Hematopoietic multipotent progenitor cell treated with erythropoietin and hydrocortisone succinate and interleukin-3 and kit ligand, for 17 days (in vitro differentiated cells): ENCODE results near the gene AANAT.

ENCODE experiments used
- DNase-seq: peaks from one replicate; pipeline ENCODE4 v3.0.0-alpha.2; 2015; ENCODE audit warnings: low spot score

AANAT gene

GRCh38 chr17:76467366-76467765 is at the start of gene AANAT:
TSS of gene AANAT (plus strand) at chr17:76467603. CDS start at chr17:76468747, 1,144 bp downstream.
- no peak for DNase-seq

DNA sequence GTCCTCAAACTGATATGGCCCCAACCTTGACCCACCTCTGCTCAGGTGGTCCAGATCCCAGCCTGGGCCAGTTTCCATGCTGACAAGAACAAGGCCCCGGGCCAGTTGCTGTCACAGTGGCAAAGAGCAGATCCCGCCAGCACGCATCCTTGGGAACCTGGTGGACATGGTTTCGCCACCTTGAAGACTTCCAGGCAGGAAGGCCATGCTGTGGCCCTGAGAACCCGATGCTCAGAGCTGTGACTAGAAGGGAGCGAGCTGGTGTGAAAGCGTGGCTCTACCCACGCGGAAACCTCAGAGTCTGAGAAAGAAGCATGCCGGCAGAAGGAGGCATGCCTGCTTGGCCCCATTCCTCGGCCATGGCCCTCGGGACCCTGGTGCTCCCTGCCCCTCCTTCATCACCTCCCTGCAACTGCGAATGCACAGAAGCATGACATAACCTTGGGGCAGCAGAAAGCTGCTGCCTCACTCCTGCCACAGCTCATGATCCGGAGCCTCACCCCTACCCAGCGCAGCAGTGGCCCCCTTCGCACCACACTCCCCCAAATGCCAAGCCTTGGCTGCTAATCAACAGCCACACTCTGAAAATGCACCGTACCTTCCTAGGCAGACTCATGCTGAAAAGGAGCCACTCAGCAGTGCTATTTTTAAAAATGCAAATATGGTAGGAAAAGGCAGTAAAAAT is 47.7 kb upstream of the AANAT start:
- DNase-seq: no peak

GRCh38 chr17:76420356-76421043 is 46.9 kb upstream of the AANAT start:
- no peak for DNase-seq

- no peak for DNase-seq
Observed at GRCh38 chr17:76421044-76421407, 46.4 kb upstream of the AANAT start.

DNA sequence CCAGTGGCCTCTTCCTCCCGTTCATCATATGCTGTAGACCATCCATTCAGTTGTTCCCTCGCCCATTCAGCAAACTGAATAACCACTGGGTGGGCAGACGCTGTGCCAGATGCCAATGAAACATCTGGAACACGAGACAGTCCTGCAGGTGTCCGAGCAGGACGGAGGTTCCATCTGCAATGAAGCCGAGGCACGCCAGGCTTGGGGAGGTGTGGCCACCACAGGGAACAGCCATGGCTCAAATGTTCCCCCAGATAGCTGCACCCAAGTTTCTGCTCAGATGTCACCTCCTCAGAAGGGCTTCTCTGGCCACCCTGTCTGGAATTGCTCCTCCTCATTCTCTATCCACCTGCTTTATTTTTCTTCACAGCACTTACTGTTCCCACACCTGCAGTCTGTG is 45.0 kb upstream of the AANAT start:
- DNase-seq: no peak

DNA sequence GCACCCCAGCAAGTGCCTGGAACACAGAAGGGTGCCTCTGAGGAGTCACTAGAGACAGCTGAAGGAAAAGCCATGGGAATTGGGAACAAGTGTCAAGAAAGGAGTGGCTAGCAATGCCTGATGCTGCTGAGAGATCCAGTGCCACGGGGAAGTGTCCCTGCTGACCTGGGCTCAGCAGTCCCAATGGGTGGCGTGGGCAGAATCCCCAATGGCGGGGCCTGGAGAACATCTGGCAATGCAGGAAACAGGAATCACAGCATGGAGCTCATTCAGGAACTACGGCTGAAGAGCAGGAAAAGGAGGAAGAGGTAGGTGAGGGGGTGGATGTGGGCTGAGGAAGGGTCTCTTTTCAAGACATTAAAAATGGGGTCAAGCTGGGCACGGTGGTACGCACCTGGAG is 44.5 kb upstream of the AANAT start:
- no peak for DNase-seq

DNA sequence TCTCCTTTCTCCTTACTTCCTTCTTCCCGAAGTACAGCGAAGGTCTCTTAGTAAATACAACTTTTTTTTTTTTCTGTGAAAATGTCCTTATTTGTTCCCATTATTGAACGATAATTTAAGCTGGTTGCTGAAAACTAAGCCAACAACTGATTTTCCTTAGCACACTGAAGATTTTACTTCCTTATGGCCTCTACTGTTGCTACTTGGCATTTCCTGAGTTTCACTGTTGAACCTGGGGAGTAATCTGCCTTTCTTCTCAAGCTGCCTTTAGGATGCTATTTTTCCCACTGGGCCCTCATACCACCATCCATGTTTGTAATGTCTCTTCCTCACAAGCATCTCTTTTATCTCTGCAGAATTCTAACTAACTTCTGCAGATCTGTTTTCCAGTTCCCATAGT is 40.5 kb upstream of the AANAT start:
- no peak for DNase-seq

GRCh38 chr17:76427501-76428231 is 39.7 kb upstream of the AANAT start:
- DNase-seq: no peak

- DNase-seq: no peak
Observed at GRCh38 chr17:76428511-76428910, 38.9 kb upstream of the AANAT start.

- no peak for DNase-seq
Observed at GRCh38 chr17:76431509-76431908, 35.9 kb upstream of the AANAT start.

GRCh38 chr17:76432004-76432403 is 35.4 kb upstream of the AANAT start:
- DNase-seq: no peak

DNA sequence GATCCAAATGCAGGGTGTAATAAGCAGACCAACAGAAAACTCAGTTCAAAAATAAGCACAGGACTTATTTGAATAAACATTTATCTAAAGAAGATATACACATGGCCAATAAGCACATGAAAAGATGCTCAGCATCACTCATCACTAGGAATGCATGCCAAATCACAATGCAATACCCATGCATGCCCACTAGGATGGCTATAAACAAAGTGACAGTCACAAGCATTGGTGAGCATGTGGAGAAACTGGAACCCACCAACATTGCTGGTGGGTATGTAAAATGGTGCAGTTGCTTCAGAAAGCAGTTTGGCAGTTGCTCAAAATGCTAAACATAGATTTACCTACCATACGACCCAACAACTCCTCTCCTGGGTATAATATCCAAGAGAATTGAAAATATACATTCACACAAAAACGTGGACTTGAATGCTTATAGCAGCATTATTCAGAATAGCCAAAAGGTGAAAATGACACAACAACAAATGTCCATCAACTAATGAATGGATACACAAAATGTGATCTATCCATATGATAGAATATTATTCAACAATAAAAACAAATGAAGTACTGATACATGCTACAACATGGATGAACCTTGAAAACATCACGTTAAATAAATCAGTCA is 34.6 kb upstream of the AANAT start:
- peak; percentile 38 for DNase-seq

GRCh38 chr17:76433693-76434092 is 33.7 kb upstream of the AANAT start:
- DNase-seq: no peak

- DNase-seq: no peak
Observed at GRCh38 chr17:76434870-76435269, 32.5 kb upstream of the AANAT start.

- DNase-seq: no peak
Observed at GRCh38 chr17:76435751-76436150, 31.7 kb upstream of the AANAT start.

DNA sequence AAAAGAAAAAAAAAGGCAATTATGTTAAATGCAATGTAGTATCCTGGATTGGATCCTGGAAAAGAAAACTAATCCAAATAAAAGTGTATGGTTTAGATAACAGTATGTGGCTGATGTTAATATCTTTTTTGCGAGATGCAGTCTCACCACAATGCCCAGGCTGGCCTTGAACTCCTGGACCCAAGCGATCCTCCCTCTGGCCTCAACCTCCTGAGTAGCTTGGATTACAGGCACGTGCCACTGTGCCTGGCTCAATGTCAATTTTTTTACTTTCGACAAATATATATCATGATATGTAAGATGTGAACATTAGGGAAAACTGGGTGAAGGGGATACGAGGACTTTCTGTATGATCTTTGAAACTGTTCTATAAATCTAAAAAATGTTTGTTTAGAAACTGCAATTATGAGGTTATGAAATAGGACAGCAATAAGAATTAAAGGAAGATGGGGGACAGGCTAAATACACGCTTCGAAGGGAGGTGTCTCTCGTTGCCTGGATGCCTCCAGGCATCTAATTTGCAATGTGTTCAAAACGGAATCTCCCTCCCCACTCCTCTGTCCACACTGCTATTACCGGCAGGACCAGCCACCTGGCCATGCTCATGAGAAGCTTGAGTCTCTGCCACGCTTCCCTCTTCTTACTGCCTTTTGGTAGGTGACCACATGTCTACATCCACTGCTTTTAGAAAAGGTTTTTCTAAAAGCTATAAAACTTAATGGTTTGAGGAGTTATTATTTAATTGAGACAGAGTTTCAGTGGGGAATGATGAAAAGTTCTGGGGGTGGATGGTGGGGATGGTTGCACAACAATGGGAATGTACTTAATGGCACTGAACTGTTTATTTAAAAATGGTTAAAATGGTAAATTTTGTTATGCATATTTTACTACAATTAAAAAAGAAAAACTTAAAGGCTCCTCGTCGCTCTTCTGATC is 29.7 kb upstream of the AANAT start:
- no peak for DNase-seq

GRCh38 chr17:76438906-76439305 is 28.5 kb upstream of the AANAT start:
- no peak for DNase-seq

- peak; percentile 13 for DNase-seq
Observed at GRCh38 chr17:76439314-76439928, 28.0 kb upstream of the AANAT start.

DNA sequence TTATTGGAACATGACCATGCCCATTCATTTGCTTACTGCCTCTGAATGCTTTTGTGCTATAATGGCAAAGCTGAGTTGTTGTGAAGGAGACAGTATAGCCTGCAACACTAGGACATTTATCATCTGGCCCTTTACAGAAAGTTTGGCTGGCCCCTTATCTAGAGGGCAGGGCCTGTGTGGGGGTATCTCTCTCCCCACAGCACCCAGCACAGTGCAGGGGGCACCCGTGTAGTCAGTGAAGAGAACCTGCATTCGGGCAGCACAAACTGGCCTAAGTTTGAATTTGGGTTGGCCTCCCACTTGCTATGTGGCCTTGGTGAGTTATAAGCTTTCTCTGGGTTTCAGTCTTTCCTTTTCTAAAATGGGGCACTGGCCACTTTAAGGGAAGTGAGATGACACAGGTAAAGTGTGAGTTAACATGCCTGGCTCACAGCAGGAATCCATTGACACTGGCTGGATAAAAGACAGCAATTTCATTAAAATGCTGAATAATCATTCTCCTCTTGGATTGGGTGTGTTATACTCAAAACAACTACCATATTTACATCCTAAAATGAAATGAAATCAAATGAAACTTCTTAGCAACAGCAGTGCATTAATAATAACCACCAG is 26.5 kb upstream of the AANAT start:
- DNase-seq: peak; percentile 53

DNA sequence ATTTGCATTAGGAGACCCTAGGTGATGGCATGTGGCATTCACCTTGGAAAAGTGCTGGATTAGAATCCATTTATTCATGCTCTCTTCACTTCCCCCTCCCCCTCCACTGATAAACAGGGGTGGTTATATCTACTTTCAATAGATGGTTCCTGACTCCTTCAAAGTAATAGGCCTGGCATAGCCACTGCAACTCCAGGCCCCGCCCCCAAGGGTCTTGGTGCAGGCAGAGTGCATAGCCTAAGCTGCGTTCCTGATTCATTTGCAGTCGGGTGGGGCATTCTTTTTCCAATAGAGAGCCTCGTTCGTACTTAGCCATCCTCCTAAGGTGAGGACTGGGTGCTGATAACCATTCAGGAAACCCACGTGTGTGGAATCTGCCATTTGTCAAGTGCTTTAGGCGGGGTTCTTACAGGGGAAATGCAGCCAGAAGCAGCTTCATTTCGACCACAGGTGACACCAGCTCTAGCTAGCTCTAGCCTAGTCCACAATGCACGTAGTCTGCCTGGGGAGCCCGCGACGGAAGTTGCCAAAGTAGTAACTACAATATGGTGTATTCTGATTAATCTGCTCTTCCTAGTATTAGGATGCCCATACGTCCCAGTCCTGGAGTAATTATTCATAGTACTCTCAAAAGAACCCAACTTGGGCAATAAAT is 25.6 kb upstream of the AANAT start:
- peak; percentile 39 for DNase-seq
